SK-N-SH (cell line): ENCODE results near the gene EPOP. TPM values are rescaled to one million over a fixed set of nuclear protein-coding genes. Genes with fewer than 3 reads are reported as not detected.
"Not testable (repeated sequence)": the region's sequence is repeated elsewhere in the genome, so short reads cannot be mapped to it uniquely, and the experiment has no call there.

ENCODE experiments used
- CTCF ChIA-PET: fragments of 300-600, 350-600 bp; formaldehyde crosslinking; extraction: SDS; loops from one replicate; lab custom pipeline; 2021; lab: Yijun Ruan, JAX
- POLR2A ChIA-PET: fragments of 350-600 bp; sonication (Branson Sonifier 250); formaldehyde crosslinking; extraction: SDS; loops from one replicate; lab custom pipeline; 2020; ENCODE audit warnings: antibody characterized with exemption, inconsistent platforms; lab: Yijun Ruan, JAX
- DNase-seq: peaks from one replicate; pipeline ENCODE4 v3.0.0; 2012
- H2AFZ ChIP-seq: fragments of 200-600 bp; sonication (generic); 2 replicates; pipeline ENCODE4 v1.8.1; 2016; ENCODE audit warnings: antibody characterized with exemption, mild to moderate bottlenecking, low read depth
- H3F3A ChIP-seq: fragments of 200-600 bp; sonication (generic); replicated peaks from 2 replicates; pipeline ENCODE3; 2016; ENCODE audit warnings: antibody characterized with exemption, mild to moderate bottlenecking; ENCODE audit not compliant: insufficient read depth
- H3K27ac ChIP-seq, 2 experiments: fragments of 200-500 bp in 1 of 2; fragments of 200-600 bp in 1 of 2; sonication (Bioruptor generic) in 1 of 2; sonication (generic), shearing (Covaris generic) in 1 of 2; 2 replicates each; pipeline versions ENCODE4 v1.5.1 to v1.6.1; 2014 to 2016; ENCODE audit warnings: low read depth in 2 of 2, inconsistent platforms in 1 of 2, low read length in 1 of 2, mild to moderate bottlenecking in 1 of 2, mixed read lengths in 1 of 2
- H3K27me3 ChIP-seq: fragments of 200-600 bp; sonication (generic), shearing (Covaris generic); 2 replicates; pipeline ENCODE4 v1.6.1; 2016; ENCODE audit warnings: mixed run types; ENCODE audit not compliant: insufficient read depth
- H3K36me3 ChIP-seq, 2 experiments: fragments of 200-500 bp in 1 of 2; fragments of 200-600 bp in 1 of 2; sonication (Bioruptor generic) in 1 of 2; sonication (generic) in 1 of 2; replicated peaks in 1 of 2; 2 replicates each; pipeline versions ENCODE3 to v1.5.1; 2014 to 2016; ENCODE audit warnings: low read length in 1 of 2, mild to moderate bottlenecking in 1 of 2; ENCODE audit not compliant: insufficient read depth in 2 of 2, control insufficient read depth in 1 of 2
- H3K4me1 ChIP-seq, 2 experiments: fragments of 200-500 bp in 1 of 2; fragments of 200-600 bp in 1 of 2; sonication (Bioruptor generic) in 1 of 2; sonication (generic), shearing (Covaris generic) in 1 of 2; 2 replicates each; pipeline versions ENCODE4 v1.5.1 to v1.6.1; 2014 to 2016; ENCODE audit warnings: low read depth in 1 of 2, low read length in 1 of 2, mixed run types in 1 of 2; ENCODE audit not compliant: insufficient read depth in 2 of 2, control insufficient read depth in 1 of 2
- H3K4me2 ChIP-seq: fragments of 200-600 bp; sonication (generic), shearing (Covaris generic); 2 replicates; pipeline ENCODE4 v1.6.1; 2017; ENCODE audit warnings: mixed run types
- H3K4me3 ChIP-seq, 2 experiments: fragments of 200-500 bp in 1 of 2; fragments of 200-600 bp in 1 of 2; sonication (Bioruptor generic) in 1 of 2; sonication (generic), shearing (Covaris generic) in 1 of 2; 2 replicates each; pipeline versions ENCODE4 v1.5.1 to v1.8.1; 2014 to 2016; ENCODE audit warnings: low read depth in 2 of 2, inconsistent platforms in 1 of 2, low read length in 1 of 2, mild to moderate bottlenecking in 1 of 2, mixed read lengths in 1 of 2, moderate library complexity in 1 of 2
- H3K79me2 ChIP-seq: fragments of 200-600 bp; sonication (generic); 2 replicates; pipeline ENCODE4 v1.8.1; 2017; ENCODE audit warnings: mild to moderate bottlenecking; ENCODE audit not compliant: insufficient read depth
- H3K9ac ChIP-seq: fragments of 200-600 bp; sonication (generic); 2 replicates; pipeline ENCODE4 v1.6.1; 2017; ENCODE audit warnings: mixed run types
- H3K9me2 ChIP-seq: fragments of 200-600 bp; sonication (generic); 2 replicates; pipeline ENCODE4 v1.6.1; 2017; ENCODE audit warnings: mixed run types
- H3K9me3 ChIP-seq: fragments of 200-600 bp; sonication (generic); 2 replicates; pipeline ENCODE4 v1.6.1; 2017; ENCODE audit warnings: mixed run types, mild to moderate bottlenecking, moderate library complexity
- H4K20me1 ChIP-seq: fragments of 200-600 bp; sonication (generic); 2 replicates; pipeline ENCODE4 v1.6.1; 2017; ENCODE audit warnings: mild to moderate bottlenecking, mixed run types; ENCODE audit not compliant: insufficient read depth
- MAX ChIP-seq: IDR thresholded peaks from 2 replicates; pipeline ENCODE4 v1.4.0; 2012; ENCODE audit warnings: low read depth
- NRF1 ChIP-seq: IDR thresholded peaks from 2 replicates; pipeline ENCODE4 v1.6.1; 2012; ENCODE audit warnings: low read depth, mild to moderate bottlenecking, low read length
- PBX3 ChIP-seq: IDR thresholded peaks from 2 replicates; pipeline ENCODE4; 2012
- REST ChIP-seq: IDR thresholded peaks from 2 replicates; pipeline ENCODE4 v1.6.1; 2012; ENCODE audit warnings: mild to moderate bottlenecking, low read depth, low read length, moderate library complexity
- RXRA ChIP-seq: IDR thresholded peaks from 2 replicates; pipeline ENCODE4 v1.4.0; 2012; ENCODE audit warnings: low read depth, mild to moderate bottlenecking, borderline replicate concordance
- SIN3A ChIP-seq: IDR thresholded peaks from 2 replicates; pipeline ENCODE4 v1.6.1; 2012; ENCODE audit warnings: low read depth, mild to moderate bottlenecking, low read length, moderate library complexity, borderline replicate concordance
- WGBS: methylation state at CpG from one replicate; pipeline ENCODE4 v1.1.6; 2017; ENCODE audit warnings: low lambda C conversion rate; 5-methylcytosine and 5-hydroxymethylcytosine counted together
- polyA plus RNA-seq, 3 experiments: library from polyadenylated mRNA; depleted of rRNA; stranded (reverse); fragments of >200 nt; gene quantifications; 2 replicates each; pipeline ENCODE4 v1.2.3, GENCODE V29; 2012

EPOP gene
- polyA plus RNA-seq, 1 of the 3 experiments (the other 2 are of a cell fraction), result 3.1 TPM

- Histone ChIP-seq H3K9me3 (no peaks in the 10 kb centered on the region), H3K9me2 (no peaks in the 10 kb centered on the region), H3K79me2 (no peaks in the 10 kb centered on the region), H3K27ac (no peak overlapping the region), H3F3A (no peaks in the 10 kb centered on the region), H4K20me1 (no peaks in the 10 kb centered on the region), H3K36me3 (no peaks in the 10 kb centered on the region), H3K9ac (no peak overlapping the region), H2AFZ (no peak overlapping the region), H3K27me3 (peaks cover 12% of the 10 kb centered on the region), H3K4me2 (no peak overlapping the region), H3K4me3 (no peak overlapping the region), H3K4me1 (peaks cover 0 to 2% of the 10 kb centered on the region in 2 experiments; a peak in 1 of 4 replicates)
- POLR2A ChIA-PET, result no interaction called here
- CTCF ChIA-PET, result interaction anchor here (1.0 to 12.2 kb wide), 7 partner anchors 10 to 144 kb away, joined by 3 to 111 read pairs (median 4); partner anchors contain the start of gene SRCIN1
- TF ChIP-seq REST (no peak), MAX (no peak), SIN3A (no peak), PBX3 (no peak), RXRA (no peak), NRF1 (no peak)
- no peak for DNase-seq
- WGBS, result 100% methylated on average over 1 of the region's 1 CpG
Measured at GRCh38 chr17:38653230-38653629, 21.5 kb downstream of the EPOP start.

DNA sequence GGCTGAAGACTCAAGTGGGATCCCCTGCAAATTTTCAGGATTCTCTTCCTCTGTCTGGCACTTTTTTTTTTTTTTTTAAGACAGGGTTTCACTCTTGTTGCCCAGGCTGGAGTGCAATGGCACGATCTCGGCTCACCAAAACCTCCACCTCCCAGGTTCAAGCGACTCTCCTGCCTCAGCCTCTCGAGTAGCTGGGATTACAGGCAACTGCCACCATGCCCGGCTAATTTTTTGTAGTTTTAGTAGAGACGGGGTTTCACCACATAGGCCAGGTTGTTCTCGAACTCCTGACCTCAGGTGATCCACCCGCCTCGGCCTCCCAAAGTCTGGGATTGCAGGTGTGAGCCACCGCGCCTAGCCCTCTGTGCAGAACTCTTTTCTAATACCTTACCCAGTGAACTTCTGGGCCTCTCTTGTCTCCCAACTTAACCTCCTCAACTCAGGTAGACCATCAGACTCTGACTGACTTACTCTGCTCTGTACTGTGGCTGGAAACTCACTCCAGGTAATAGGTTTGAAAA is 24.0 kb downstream of the EPOP start:
- H2AFZ ChIP-seq, H3K9me2 ChIP-seq, H3K36me3 ChIP-seq, H3K4me3 ChIP-seq, H3K79me2 ChIP-seq, H4K20me1 ChIP-seq, H3K4me2 ChIP-seq, H3K27ac ChIP-seq, H3K9ac ChIP-seq, H3K4me1 ChIP-seq, DNase-seq, POLR2A ChIA-PET, H3F3A ChIP-seq, H3K9me3 ChIP-seq: not testable (repeated sequence)
- peaks cover 22% of the 10 kb centered on the region for H3K27me3 ChIP-seq
- WGBS, result 73% methylated on average over 11 of the region's 11 CpGs
- CTCF ChIA-PET, result interaction anchor here (0.9 to 7.2 kb wide), 6 partner anchors 10 to 92 kb away, joined by 3 to 73 read pairs (median 5); no protein-coding TSS in a partner anchor
